ENCODE results near the gene WDFY2.

GRCh38 chr13:51723529-51723928, 139.3 kb downstream of the WDFY2 start:
- no peak for TF ChIP-seq CTCF (IDR thresholded peaks at IDR 0.05)
- no peak for TF ChIP-seq POLR2AphosphoS5 (IDR thresholded peaks at IDR 0.05)

Measured in upper lobe of left lung (tissue), 4 donors.